Loucy (cell line): ENCODE data around the gene SOWAHA.
"Not testable (repeated sequence)": the region's sequence is repeated elsewhere in the genome, so short reads cannot be mapped to it uniquely, and the experiment has no call there.

Source experiments
- H2AFZ ChIP-seq: fragments of 200-600 bp; sonication (generic); 2 replicates; pipeline ENCODE4 v1.6.0; 2016; ENCODE audit warnings: antibody characterized with exemption, mild to moderate bottlenecking, low read length, moderate library complexity
- H3F3A ChIP-seq: fragments of 200-600 bp; 2 replicates; pipeline ENCODE4 v1.6.0; 2016; ENCODE audit warnings: antibody characterized with exemption, low read depth, mild to moderate bottlenecking
- H3K27me3 ChIP-seq: fragments of 200-600 bp; sonication (generic); 2 replicates; pipeline ENCODE4 v1.6.1; 2014; ENCODE audit warnings: low read length, mild to moderate bottlenecking; ENCODE audit not compliant: insufficient read depth, poor library complexity, severe bottlenecking
- H3K36me3 ChIP-seq: fragments of 200-600 bp; sonication (generic); 2 replicates; pipeline ENCODE4 v1.6.1; 2016; ENCODE audit warnings: low read length; ENCODE audit not compliant: insufficient read depth
- H3K4me1 ChIP-seq: fragments of 200-600 bp; sonication (generic); 2 replicates; pipeline ENCODE4 v1.5.1; 2014; ENCODE audit warnings: low read length, mild to moderate bottlenecking; ENCODE audit not compliant: insufficient read depth, poor library complexity, severe bottlenecking
- H3K4me2 ChIP-seq: fragments of 200-600 bp; sonication (generic); 2 replicates; pipeline ENCODE4 v1.6.0; 2014; ENCODE audit warnings: antibody characterized with exemption, low read length, low read depth, mild to moderate bottlenecking; ENCODE audit not compliant: poor library complexity, severe bottlenecking
- H3K4me3 ChIP-seq: fragments of 200-600 bp; sonication (generic); 2 replicates; pipeline ENCODE4 v1.5.1; 2014; ENCODE audit warnings: low read length, mild to moderate bottlenecking, mixed read lengths; ENCODE audit not compliant: poor library complexity, severe bottlenecking
- H3K79me2 ChIP-seq: fragments of 200-600 bp; sonication (generic); 2 replicates; pipeline ENCODE4 v1.6.1; 2014; ENCODE audit warnings: low read length; ENCODE audit not compliant: insufficient read depth
- H3K9ac ChIP-seq: fragments of 200-600 bp; sonication (generic); 2 replicates; pipeline ENCODE4 v1.6.0; 2014; ENCODE audit warnings: mild to moderate bottlenecking, low read depth, low read length, moderate library complexity; ENCODE audit not compliant: poor library complexity, severe bottlenecking
- H3K9me2 ChIP-seq: fragments of 200-600 bp; sonication (generic); replicated peaks from 2 replicates; pipeline ENCODE4 v1.6.1; 2016; ENCODE audit warnings: low read depth, low read length, mixed read lengths
- H3K9me3 ChIP-seq: fragments of 200-600 bp; sonication (generic); 2 replicates; pipeline ENCODE4 v1.6.1; 2014; ENCODE audit warnings: mild to moderate bottlenecking, antibody characterized with exemption, low read length, low read depth; ENCODE audit not compliant: insufficient read depth
- H4K20me1 ChIP-seq: fragments of 200-600 bp; sonication (generic); 2 replicates; pipeline ENCODE4 v1.6.0; 2014; ENCODE audit warnings: antibody characterized with exemption, low read length, mild to moderate bottlenecking; ENCODE audit not compliant: insufficient read depth, poor library complexity, severe bottlenecking
- CTCF ChIP-seq: fragments of 200-600 bp; sonication (generic); conservative IDR thresholded peaks from 2 replicates; pipeline ENCODE4 v1.5.1; 2014; ENCODE audit warnings: mild to moderate bottlenecking, antibody characterized with exemption, low read length
- EZH2phosphoT487 ChIP-seq: fragments of 200-600 bp; IDR thresholded peaks from 2 replicates; pipeline ENCODE4 v1.6.1; 2018; ENCODE audit warnings: antibody characterized with exemption, mild to moderate bottlenecking, moderate library complexity, borderline replicate concordance

SOWAHA gene

GRCh38 chr5:132853790-132854189, 40.7 kb downstream of the SOWAHA start:
- Histone ChIP-seq H3K79me2 (no peaks in the 10 kb centered on the region), H3K4me1 (peaks cover 6% of the 10 kb centered on the region)

GRCh38 chr5:132854301-132854700, 41.2 kb downstream of the SOWAHA start:
- no peak overlapping the region for H3K4me3 ChIP-seq
- no peaks in the 10 kb centered on the region for H3K36me3 ChIP-seq
- no peaks in the 10 kb centered on the region for H3K27me3 ChIP-seq
- no peak overlapping the region for H3K4me2 ChIP-seq
- H3K9me3 ChIP-seq, result no peaks in the 10 kb centered on the region
- no peaks in the 10 kb centered on the region for H3K9me2 ChIP-seq
- TF ChIP-seq CTCF (no peak), EZH2phosphoT487 (no peak)
- no peak overlapping the region for H3K9ac ChIP-seq
- no peaks in the 10 kb centered on the region for H4K20me1 ChIP-seq
- H3F3A ChIP-seq, result no peaks in the 10 kb centered on the region
- H3K4me1 ChIP-seq, result peaks cover 6% of the 10 kb centered on the region
- no peak overlapping the region for H2AFZ ChIP-seq
- H3K79me2 ChIP-seq, result no peaks in the 10 kb centered on the region

More at GRCh38 chr5:132853790-132854189, 40.7 kb downstream of the SOWAHA start:
- Histone ChIP-seq H2AFZ (0 out of 2 replicates have a peak overlapping the region, but pooled peaks have one; percentile 36), H3K36me3 (no peaks in the 10 kb centered on the region), H3K9ac (no peak overlapping the region), H4K20me1 (no peaks in the 10 kb centered on the region), H3K9me2 (no peaks in the 10 kb centered on the region), H3K4me3 (no peak overlapping the region), H3K27me3 (no peaks in the 10 kb centered on the region), H3K4me2 (peak overlapping the region; percentile 24), H3F3A (no peaks in the 10 kb centered on the region), H3K9me3 (no peaks in the 10 kb centered on the region)
- TF ChIP-seq CTCF, result no peak
- no peak for TF ChIP-seq EZH2phosphoT487

GRCh38 chr5:132854992-132855391, 41.9 kb downstream of the SOWAHA start:
- H3K4me3 ChIP-seq, H3K4me1 ChIP-seq, H3K36me3 ChIP-seq, H3K27me3 ChIP-seq, H3K9me2 ChIP-seq, H3K79me2 ChIP-seq, H3F3A ChIP-seq, H3K4me2 ChIP-seq, H3K9me3 ChIP-seq, H2AFZ ChIP-seq, H3K9ac ChIP-seq, H4K20me1 ChIP-seq: not testable (repeated sequence)

- Histone ChIP-seq H3K4me1 (peaks cover 6% of the 10 kb centered on the region), H3K4me3 (no peak overlapping the region), H3K9ac (no peak overlapping the region), H3F3A (no peaks in the 10 kb centered on the region), H3K9me2 (no peaks in the 10 kb centered on the region), H3K79me2 (no peaks in the 10 kb centered on the region), H3K9me3 (no peaks in the 10 kb centered on the region), H3K27me3 (no peaks in the 10 kb centered on the region), H2AFZ (no peak overlapping the region), H3K36me3 (no peaks in the 10 kb centered on the region), H4K20me1 (no peaks in the 10 kb centered on the region), H3K4me2 (no peak overlapping the region)
- no peak for TF ChIP-seq EZH2phosphoT487
Measured at GRCh38 chr5:132856011-132856410, 42.9 kb downstream of the SOWAHA start.
